GM19023 (cell line): ENCODE results near the gene CCM2.

Experiments
- ATAC-seq: cut with Tn5 transposase; IDR thresholded peaks from one replicate; pipeline ENCODE4 v1.9.1; 2021; ENCODE audit warnings: mild to moderate bottlenecking, moderate library complexity; ENCODE audit not compliant: unreplicated experiment

Gene CCM2

DNA sequence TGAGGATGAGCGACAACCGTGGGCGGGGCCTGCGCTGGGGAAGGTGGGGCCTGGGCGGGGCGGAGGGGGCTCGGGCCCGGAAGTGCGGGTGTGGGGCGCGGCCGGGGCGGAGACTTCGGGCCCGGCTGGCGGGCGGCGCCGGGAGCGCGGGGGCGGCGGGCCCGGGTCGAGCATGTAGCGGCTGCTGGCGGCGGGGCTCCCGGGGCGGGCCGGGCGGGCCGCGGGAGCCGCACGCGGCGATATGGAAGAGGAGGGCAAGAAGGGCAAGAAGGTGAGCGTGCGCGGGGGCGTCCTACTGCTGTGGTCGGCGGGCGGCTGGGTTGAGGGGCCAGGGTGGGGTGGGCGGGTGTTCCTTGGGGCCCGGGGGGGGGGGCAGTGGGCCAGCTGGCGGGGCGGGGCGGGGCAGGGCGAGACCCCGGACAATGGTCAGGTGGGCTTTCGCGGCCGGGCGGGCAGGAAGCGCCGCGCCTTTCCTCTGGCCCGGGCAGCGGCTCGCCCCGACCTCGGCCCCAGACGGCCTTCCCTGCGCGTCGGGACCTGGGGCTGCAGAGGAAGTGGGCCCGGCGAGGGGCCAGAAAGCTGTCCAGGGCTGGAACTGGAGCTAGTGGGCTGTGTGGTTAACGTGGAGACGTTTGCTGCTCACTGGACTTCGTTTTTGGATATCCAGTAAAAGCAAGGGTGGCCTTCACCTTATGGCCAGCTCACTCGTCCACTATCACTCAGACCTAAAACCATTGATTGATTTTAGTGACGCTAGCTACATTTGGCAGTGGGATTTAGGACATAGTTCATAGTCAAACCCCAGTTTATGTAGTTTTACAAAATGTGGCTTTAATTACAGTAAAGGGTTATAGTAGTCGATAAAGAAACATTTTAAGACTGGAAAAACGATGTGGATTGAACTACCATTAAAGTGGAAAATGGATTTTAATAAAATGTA, at the start of gene CCM2:
CCM2 (plus strand) TSS at position 109 of the 940 bp plus-strand sequence; CDS start at position 242, 133 bp downstream.
- ATAC-seq = peak; percentile 6

DNA sequence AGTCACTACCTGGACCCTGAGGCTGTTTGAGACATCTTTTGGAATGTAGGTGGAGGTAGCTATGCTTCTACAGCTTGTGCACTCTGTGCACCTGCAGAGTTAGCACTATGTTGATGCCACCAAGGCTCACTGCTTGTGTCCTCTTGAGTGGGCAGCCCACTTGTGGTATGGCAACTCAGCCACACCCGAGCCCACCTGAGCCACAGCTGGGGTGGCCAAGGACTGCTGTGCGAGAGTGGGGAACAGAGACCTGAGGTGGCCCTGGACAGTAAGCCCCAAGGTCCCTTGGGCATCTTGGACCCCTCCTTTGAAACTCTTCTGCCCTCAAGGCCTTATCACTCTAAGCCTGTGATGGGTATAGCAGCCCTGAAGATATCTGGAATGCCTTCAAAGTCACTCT, 46.8 kb upstream of the CCM2 start:
- no peak for ATAC-seq

DNA sequence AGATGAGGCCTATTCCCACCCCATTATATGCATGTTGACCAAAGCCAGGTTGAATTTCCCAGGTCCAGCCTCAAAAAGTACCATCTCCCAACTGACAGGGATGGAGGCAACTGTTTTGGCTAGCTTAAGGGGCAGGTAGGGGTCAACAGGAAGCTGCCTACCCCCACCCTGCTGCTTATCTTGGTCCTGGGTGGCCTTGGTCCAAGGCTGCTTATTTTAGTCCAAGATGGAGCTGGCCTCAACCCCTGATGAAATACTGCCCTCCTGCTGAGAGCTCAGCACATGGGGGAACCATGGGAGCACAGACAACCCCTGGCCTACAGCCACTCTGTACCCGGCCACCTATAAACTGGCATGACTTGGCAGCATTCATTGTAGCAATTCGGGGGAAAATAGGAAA, 44.3 kb upstream of the CCM2 start:
- no peak for ATAC-seq

DNA sequence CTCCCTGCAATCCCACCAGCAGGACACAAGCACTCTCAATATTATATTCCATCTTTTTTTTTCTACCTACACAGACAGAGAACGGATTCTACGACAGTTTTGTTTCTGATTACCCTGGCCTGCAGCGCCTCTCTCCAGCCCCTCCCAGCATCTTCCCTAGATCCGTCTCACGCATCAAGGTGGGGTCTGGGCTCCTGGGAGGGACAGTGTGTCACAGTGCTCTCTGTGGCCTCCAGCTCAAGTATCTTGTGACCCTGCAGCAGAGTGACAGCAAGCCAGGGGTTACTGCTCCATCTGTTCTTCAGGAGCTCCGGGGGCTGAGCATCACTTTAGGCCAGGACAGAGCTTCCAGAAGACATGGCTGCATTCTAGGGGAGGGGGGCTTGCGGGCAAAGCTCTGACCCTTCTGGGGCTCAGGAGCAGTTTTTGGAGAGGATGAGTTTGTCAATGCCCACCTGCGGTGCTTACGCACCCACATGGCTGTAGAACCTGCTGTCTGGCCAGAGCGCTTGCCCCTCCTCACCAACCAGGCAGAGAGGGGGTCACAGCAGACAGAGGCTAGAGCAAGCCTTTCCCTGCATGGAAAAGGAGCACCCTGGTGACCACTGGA, 43.7 kb upstream of the CCM2 start:
- no peak for ATAC-seq

DNA sequence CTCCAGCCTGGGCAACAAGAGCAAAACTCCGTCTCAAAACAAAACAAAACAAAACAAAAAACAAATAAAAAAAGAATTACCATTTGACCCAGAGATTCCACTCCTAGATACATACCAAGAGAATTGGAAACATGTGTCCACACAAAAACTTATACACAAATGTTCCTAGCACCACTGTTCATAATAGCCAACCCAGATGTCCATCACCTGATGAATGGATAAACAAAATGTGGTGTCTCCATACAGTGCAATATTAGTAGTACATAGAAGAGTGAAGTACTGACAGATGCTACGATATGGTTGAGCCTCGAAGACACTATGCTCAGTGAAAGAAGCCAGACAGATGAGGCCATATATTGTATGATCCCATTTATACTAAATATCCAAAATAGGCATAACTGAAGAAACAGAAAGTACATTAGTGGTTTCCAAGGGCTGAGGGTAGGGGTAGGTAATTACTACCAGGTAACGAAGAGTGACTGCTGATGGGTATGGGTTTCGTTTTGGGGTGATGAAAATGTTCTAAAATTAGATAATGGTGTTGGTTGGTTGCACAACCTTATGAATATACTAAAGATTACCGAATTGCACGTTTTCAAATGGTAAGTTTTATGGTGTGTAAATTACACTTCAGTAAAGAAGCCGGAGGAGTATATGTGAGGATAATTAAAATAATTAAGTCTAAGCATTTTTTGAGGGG, 41.2 kb upstream of the CCM2 start:
- ATAC-seq = no peak

DNA sequence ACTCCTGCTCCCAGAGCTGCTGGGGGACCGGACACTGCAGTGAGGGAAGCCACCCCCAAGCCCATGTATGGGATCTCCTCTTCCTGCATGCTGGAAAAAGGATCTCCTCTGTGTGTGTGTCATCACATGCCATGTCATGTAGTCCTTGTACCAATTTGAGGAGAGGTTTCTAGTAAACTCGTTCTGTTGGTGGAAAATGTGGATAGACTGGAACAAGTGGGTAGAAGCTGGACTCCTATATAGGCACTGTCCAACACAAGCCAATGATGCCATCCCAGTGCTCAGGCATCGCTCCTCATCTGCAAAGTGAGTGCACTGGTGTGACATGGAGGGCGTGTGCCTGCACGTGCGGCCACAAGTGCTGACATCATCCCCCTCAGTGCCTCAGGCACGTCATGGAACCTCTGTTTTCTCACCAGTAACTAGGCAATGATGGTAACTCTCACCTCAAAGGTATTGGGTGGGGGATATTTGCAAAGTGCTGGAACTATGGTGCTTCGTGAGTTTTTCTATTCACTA, 40.5 kb upstream of the CCM2 start:
- no peak for ATAC-seq

DNA sequence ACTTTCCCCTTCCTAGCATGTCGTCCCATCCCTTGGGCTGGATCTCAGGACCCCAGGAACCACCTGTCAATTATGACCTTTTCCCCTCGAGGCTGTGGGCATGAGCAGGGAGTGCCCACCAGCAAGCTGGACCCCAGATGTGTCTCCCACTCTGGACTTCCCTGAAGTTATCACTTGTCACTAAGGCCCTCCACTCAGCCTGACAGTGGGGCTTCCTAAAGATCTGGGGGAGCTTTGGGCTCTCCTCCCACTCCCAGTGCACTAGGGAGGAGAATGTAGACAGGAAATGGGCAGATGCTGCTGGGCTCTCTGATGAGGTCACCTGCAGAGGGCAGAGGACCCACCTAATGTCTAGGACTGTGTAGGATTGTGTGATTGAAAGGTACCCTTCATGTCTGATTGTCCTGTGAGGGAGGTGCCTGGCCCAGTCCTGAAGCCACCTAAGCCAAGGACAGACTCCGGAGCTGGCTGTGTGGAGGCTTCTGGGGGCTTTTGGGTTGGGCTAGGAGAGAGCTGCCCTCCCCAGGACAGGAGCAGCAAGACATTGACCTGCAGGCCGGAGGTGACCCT, 39.9 kb upstream of the CCM2 start:
- ATAC-seq = no peak

DNA sequence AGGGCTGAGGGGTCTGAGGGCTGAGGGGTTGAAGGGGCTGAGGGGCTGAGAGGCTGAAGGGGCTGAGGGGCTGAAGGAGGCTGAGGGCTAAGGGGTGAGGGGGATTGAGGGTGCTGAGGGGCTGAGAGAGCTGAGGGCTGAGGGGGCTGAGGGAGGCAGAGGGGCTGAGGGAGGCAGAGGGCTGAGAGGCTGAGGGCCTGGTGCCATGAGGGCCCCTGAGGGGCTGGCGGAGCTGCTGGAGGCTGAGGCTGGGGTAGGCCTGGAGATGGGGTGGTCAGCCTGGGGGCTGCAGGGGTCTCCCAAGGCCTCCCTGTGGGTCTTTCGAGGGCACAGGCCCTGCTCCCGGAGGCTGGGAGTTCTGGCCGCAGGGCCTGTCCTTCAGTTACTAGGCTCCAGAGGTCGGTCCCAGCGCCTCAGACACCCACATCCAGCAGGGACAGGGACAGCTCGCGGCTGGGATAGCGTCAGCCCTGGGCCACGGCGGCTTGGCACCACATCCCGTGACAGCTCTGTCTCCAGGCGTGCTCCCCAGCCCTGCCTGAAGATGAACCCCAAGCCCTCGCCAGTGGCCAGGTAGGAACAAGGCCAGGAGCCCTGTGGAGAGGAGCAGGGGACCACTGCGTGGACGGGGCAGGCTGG, 38.0 kb upstream of the CCM2 start:
- ATAC-seq = no peak

DNA sequence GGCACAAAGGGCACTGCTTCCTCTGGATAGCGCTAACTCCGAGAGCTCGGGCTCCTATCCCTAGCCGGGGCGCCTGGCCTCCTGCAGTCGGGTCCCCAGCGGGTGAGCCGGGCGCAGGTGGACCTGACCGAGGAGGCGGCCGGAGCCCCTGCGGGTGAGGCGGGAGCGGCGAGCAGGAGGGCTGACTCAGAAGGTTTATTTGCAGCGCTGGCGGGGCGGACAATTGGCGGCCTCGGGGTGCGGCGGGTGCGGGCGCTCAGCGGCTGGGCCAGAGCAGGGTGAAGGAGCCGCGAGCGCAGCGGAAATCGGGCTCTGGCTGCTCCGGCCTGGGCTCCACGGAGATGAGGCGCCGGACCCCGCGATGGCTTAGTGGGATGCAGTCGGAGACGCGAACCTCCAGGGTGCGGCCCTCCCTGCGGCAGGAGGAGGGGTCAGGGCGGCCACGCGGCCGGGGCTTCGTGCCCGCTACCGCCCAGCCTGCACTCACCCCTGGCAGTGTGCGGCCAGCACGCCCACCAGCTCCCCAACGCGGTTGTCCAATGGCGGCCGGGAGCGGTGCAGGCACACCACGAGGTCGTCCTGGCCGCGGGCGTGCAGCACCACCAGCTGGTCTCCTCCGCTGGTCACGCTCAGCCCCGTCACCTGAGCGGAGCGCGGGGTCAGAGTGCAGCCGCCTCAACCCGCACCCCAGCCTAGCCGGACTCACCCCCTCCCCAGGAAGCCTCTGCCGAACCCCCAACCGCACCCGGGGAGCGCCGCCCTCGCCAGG, 37.3 kb upstream of the CCM2 start:
- ATAC-seq = no peak

DNA sequence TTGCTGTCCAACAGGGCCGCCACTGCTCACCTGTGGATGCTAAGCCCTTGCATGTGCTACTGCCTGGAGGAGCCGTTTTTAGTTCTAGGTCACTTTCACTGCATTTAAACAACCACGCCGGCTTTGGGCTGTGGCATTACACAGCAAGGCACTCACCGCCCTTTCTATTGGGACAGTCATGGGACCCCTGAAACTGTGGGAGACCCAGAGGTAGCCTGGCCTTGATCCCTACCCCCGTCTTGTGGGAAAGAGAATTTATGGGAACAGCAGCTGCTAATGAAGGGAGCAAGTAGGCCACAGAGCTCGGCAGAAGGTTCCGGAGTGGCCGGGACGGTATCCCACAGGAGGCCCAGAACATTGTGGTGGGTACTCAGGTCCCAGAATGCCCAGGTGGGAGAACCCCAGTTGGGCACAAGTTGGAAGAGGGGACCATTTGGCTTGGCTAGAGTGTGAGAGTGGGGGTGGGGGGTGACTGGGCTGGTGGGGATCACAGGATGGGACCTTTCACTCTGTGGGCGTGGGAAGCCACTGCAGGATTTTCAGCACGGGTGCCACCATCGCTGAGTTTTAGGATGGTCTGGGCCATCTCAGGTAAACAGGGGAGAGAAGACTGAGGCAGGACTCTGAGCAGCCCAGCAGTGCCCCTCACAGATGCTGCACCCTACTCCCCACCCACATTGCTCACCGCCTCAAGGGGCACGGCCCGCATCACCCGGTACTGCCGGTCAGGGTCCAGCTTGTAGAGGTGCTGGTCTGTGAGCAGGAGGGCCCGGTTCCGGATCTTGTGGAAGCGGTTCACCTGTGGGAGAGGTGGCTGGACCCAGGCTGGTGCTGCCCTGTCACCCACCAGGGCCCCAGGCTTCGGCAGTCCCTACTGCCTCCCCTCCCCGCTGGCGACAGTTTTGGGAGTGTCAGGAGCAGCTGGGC, 36.4 kb upstream of the CCM2 start:
- no peak for ATAC-seq

DNA sequence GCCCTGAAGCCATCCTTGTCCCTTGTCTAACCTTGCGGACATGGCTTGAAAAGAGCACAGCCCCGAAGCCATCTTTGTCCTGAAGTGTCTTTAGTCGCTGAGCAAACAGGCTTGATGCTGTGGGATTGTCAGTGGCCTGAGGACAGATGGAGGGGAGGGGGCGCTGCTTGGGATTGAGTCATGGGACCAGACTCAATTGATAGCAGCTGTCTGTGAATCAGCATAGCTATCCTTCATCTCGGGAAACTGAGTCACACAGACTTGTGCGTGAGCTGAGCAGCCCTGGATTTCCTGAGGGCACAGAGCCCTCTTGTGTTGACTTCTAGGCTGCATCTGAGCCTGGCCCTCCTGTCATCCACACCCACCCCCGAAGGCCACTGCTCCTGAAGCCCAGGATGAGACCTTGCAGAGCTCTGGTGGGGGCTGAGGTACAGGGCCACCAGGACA, 35.6 kb upstream of the CCM2 start:
- ATAC-seq = no peak

DNA sequence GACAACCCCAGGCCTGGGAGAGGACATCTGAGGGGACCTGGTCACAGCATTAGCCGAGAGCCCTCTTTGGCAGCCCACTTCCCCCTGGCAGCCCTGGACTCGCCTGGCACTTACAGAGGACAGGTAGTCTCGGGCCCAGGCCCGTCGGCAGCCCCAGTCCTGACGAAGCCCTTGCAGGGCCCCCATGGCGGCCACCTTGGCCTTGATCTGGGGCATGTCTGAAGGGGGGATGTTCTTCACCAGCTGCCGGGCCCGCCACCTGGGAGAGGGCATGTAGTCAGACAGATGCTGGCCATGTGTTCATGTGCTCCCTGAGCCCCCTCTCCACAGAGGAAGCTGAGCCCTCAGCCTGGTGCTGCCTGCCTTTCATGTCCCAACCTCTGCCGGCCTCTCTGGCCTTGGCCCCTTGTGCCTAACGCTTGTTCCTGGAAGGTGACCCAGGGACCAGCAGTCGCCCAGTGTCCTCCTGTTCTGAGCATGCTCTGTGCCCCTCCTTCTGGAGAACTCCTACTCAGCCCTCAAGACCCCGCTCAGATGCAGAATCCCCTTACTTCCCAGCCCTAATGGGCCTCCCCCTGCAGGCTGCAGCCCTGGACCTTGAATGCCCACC, 35.1 kb upstream of the CCM2 start:
- ATAC-seq = no peak

DNA sequence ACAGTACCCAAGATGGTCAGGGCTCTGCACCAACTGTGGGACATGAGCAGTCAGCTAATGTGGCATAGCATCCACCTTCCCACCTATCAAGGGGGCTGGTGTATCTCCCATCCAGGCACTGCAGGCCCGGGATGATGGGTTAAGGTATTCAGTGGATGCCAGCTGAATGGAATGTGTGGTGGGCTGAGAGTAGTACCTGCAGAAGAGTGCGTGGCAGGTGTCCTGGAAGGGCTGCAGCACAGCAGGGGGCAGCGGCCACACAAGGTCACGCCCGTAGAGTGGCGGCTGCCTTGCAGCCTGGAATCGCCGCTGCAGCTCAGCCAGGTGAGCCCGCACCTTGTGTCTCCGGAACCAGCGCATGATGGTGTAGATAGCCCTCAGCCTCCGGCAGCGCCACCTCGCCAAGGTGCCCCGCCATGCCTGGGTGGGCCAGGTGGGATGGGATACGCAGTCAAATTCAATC, 34.5 kb upstream of the CCM2 start:
- no peak for ATAC-seq

DNA sequence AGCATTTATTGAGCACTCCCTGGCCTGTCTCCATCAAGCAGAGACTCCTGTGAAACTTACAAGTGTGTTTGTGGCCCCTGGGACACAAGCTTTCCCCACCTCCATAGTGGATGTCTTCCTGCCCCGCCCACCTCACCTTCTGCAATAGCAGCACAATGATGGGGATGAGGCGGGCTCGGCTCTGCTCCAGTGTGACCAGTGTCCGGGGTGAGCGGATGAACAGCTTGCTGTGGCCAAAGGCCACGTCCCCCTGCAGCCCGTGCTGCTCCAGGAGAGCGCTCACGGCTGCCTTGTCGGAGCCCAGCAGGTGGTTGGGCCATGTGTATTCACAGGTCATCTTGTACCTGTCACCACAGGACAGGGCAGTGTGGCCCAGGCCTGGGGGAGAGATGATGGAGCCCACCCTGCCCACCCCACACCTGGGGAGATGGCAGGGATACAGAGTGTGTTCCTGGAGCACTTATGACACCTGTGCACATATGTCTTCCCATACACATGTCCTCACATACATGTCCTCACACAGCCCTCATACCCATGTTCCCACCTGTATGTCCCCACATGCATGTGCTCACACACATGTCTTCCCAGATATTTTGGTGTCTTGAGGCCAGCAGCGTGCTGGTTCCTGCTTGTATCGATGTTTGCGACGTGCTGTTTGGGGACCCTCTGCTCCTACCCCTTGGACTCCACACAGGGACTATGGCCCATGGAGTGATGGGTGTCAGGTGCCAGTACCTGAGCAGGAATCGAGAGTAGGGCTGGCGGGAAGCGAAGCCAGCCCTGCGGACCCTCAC, 33.9 kb upstream of the CCM2 start:
- ATAC-seq = no peak

DNA sequence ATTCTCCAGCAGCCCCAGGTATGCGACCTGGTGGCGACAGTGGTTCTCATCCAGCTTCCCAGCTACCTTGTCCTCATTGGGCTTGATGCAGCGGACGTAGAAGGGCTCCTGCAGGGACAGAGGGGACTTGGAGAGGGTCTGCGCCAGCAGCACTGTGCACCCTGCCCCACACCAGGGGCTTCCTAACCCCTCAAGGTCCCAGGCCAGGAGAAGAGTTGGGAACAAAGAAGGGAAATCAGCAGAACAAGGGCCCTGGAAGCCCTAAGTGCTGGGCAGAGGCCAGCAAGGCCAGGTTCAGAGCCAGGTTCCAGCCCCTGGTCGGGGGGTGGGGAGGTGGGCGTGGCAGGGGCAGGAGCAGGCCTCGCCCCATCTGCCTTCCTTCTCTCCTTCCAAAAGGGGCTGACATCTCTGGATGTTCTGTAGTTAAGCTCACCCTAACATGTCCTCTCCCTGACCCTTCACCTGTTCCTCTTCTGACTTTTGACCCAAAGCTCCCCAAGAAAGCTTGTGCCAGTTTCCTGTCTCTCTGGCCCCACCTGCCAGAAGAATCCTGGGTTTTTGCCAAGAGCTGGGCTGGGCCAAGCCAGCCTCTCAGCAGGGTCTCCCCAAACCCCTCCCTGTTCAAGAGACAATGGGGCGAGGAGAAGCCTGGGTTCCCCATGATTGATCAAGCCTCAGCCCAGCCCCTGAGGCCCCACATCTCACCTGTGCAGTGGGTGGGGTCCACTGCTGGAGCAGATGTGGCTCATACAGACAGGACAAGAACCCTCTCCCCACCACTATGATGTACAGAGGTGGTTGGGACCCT, 33.1 kb upstream of the CCM2 start:
- no peak for ATAC-seq

DNA sequence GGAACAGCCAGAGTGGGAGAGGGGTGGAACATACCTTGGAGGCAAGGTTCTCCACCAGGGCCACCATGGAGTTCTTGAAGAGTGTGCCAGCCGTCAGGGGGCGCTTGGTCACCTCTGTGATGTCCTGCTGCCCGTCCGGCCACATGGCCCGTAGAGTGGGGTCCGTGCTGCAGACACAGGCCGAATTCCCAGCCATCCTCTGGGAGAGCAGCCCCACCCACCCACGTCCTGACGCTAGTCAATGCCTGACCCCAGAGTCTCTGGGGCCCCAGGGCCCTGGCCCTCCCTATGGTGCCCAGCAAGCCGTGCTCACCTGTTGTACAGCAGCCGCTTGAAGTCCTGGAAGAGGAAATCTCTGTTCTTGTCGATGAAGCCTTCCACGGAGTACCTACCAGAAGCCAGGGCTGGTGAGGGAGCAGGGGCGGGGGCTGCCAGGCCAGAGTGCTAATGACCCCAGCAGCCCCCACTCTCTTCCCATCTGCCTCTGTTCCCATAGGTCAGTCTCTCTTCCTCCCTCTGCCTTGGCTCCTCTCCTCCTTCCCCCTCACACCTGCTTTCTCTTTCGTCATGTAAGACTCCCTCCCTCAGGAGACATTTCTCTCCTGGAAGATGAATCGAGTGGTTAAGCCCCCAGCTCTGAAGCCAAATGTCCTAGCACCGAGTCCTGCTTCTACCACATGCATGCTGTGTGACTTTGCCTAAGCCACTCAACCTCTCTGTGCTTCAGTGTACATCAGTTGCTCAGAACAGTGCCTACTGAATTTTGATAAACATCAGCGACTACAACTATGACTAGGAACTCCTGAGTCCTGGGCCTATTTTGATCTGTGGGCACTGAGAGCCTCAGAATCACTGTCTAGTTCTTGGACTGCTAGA, 32.2 kb upstream of the CCM2 start:
- no peak for ATAC-seq
